ENCODE data around the gene CHRM2.

The CHRM2 gene

DNA sequence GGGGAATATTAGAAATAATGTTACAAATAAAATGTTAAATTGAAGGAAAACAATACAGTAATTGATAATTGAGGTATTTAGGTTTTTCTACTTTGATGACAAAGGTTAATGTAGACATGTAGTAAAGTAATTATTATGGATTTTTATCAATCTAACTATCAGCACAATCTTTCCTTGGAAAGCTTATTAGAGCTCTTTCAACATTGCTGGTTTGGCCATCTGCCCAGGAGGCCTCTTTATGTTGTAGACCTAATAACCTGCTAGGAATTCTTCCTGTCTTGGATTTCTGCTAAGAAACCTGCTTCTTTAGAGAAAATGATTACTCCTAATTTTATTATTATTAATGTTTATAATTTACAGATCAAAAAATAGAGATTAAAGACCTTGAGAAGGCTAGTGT, 78.9 kb downstream of the CHRM2 start:
- H3K27ac ChIP-seq: no peak overlapping the region
- H3K4me3 ChIP-seq: no peak overlapping the region
- DNase-seq (ENCODE audit: low spot score): no peak
- TF ChIP-seq, protein P1, sequence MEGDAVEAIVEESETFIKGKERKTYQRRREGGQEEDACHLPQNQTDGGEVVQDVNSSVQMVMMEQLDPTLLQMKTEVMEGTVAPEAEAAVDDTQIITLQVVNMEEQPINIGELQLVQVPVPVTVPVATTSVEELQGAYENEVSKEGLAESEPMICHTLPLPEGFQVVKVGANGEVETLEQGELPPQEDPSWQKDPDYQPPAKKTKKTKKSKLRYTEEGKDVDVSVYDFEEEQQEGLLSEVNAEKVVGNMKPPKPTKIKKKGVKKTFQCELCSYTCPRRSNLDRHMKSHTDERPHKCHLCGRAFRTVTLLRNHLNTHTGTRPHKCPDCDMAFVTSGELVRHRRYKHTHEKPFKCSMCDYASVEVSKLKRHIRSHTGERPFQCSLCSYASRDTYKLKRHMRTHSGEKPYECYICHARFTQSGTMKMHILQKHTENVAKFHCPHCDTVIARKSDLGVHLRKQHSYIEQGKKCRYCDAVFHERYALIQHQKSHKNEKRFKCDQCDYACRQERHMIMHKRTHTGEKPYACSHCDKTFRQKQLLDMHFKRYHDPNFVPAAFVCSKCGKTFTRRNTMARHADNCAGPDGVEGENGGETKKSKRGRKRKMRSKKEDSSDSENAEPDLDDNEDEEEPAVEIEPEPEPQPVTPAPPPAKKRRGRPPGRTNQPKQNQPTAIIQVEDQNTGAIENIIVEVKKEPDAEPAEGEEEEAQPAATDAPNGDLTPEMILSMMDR (IDR thresholded peaks at IDR 0.05): no peak

DNA sequence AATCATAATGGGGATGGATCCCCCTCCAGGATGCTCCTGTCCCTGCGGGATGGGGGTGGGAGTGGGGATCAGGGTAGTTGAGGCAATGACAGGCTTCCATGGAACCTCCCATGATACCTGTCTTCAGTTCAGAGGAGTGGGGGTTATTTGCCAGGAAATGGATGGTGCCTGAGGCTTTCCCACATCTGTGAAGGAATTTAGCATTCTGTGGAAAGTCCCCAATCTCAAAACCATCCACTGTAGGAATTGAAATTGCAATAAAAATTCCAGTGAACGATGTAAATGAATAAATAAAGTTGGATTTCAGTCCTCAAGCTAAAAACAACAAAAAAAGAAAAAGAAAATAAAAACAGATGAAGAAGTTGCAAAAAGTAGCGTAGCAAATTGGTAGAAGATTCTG, 81.9 kb downstream of the CHRM2 start:
- no peak for DNase-seq (ENCODE audit: low spot score)
- no peak overlapping the region for H3K4me3 ChIP-seq
- TF ChIP-seq, protein P1 (IDR thresholded peaks at IDR 0.05): no peak
- no peak overlapping the region for H3K27ac ChIP-seq

DNA sequence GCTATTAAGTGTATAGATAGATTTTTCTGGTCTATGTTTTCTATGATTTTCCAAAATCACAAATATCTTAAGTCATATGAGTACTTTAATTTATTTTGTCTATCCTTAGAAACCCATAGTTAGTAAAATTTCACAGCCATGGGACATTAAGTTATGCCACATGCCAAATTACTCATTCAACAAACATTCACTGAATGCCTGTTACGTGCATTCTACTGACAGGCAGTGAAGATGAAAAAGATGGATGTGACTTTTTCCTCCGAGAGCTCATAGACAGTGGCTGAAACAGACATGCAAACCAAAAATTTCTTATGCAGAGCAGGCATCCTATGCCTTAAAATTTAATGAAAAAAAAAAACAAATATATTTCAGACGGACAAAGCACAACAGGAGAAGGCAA, 84.9 kb downstream of the CHRM2 start:
- H3K27ac ChIP-seq: no peak overlapping the region
- TF ChIP-seq, protein P1 (IDR thresholded peaks at IDR 0.05): no peak
- no peak overlapping the region for H3K4me3 ChIP-seq
- DNase-seq (ENCODE audit: low spot score): no peak

DNA sequence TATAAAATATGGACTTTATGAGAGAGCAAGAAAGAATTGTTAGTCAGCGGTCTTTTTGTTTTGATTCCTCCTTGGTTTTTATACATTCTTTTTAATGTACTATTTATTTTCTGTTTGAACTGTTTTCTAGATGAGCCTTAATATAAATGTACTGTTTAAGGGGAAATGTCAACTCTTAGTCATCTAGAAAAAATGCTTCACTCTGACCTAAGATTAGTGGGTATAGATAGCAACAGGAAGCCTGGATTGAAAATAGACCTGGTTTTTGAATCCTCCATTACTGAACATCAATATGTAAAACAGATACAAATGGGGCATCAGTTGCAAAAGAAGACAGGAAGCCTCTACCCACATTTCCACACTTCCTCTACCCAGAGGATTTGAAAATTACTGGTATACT, 87.8 kb downstream of the CHRM2 start:
- Histone ChIP-seq H3K4me3 (no peak overlapping the region), H3K27ac (no peak overlapping the region)
- DNase-seq (ENCODE audit: low spot score): no peak
- TF ChIP-seq, protein P1 (IDR thresholded peaks at IDR 0.05): no peak

DNA sequence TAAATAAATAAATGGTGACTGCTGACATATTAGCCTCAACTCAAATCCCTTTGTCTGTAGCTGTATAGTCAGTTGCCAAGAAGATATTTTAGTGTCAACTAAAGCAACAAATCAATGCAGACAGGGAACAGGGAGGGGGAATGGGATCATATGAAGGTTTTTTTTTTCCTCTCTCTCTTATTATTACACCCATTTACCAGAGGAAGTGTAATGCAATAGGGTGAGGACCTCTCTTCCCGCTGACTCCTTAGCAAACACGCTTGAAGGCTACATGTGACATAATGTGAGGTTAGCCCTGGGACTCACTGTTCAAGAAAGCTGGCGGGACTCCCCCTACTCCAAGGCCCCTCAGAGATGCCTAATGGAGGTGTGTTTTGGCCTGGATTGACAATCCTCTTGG, 88.2 kb downstream of the CHRM2 start:
- no peak overlapping the region for H3K27ac ChIP-seq
- TF ChIP-seq, protein P1 (IDR thresholded peaks at IDR 0.05): no peak
- no peak for DNase-seq (ENCODE audit: low spot score)

DNA sequence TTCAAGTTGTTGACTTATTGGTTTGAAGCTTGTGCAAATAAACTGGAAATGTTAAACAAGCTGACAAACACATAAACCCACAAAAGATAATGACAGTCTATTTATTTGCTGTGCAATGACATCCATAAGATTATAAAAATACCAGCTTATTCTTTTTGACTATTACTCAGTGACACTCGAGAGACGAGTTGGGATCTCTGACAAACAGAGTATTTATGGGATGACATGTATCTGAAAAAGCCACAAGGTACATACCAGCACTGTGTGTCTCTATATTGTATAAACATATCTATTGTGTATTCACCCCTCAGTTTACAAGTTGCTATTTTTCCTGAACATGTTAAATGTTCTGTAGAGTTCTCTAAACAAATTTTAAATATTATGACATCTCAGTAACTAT, 88.9 kb downstream of the CHRM2 start:
- no peak for DNase-seq (ENCODE audit: low spot score)
- H3K4me3 ChIP-seq: no peak overlapping the region
- no peak overlapping the region for H3K27ac ChIP-seq
- TF ChIP-seq, protein P1 (IDR thresholded peaks at IDR 0.05): no peak

More for the DNA sequence above, 88.2 kb downstream of the CHRM2 start:
- no peak overlapping the region for H3K4me3 ChIP-seq

DNA sequence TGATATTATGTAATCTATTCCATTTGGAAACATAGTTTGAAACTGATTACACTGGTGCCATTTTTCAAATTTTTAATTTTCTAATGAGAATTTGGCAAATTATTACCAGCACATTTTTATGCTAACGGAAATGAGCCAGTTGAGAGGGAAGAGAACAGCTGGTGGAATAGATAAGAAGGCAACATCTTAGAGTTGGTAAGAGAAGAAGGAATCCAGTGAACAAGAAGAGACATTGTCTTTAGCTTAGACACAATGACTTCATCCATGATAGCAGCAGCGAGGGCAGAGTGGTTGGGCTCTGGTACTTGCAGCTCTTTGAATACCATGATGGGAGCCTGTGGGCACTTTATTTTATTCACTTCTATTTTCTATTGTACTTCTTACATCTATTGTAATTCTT, 89.6 kb downstream of the CHRM2 start:
- Histone ChIP-seq H3K4me3 (no peak overlapping the region), H3K27ac (no peak overlapping the region)
- DNase-seq (ENCODE audit: low spot score): no peak
- TF ChIP-seq, protein P1 (IDR thresholded peaks at IDR 0.05): no peak

All from coronary artery (tissue), 2 donors.